GM23338 (cell line): ENCODE data around the gene S100A8. TPM values are rescaled to one million over a fixed set of nuclear protein-coding genes. Genes with fewer than 3 reads are reported as not detected.

Experiments used
- ATAC-seq: fragments of 200-7000 bp; cut with Tn5 transposase; 3 replicates; pipeline ENCODE4 v1.9.1; 2020
- DNase-seq: peaks from one replicate; pipeline ENCODE4 v3.0.0-alpha.2; 2015; ENCODE audit warnings: low spot score
- H2AFZ ChIP-seq: fragments of 200-600 bp; sonication (generic); 2 replicates; pipeline ENCODE4 v1.8.0; 2016; ENCODE audit warnings: antibody characterized with exemption, mild to moderate bottlenecking, moderate library complexity
- H3F3A ChIP-seq: fragments of 200-600 bp; sonication (generic); replicated peaks from 2 replicates; pipeline ENCODE4 v1.8.0; 2017; ENCODE audit warnings: antibody characterized with exemption, mixed run types, low read depth
- H3K27ac ChIP-seq: fragments of 200-600 bp; sonication (generic); 2 replicates; pipeline ENCODE4 v1.6.1; 2016; ENCODE audit warnings: low read depth
- H3K27me3 ChIP-seq: fragments of 200-600 bp; sonication (generic); 2 replicates; pipeline ENCODE4 v1.8.0; 2016; ENCODE audit warnings: mild to moderate bottlenecking, mixed run types, moderate library complexity; ENCODE audit not compliant: insufficient read depth
- H3K36me3 ChIP-seq: fragments of 200-600 bp; sonication (generic); 2 replicates; pipeline ENCODE4 v1.8.0; 2016; ENCODE audit warnings: mild to moderate bottlenecking; ENCODE audit not compliant: insufficient read depth
- H3K4me1 ChIP-seq: fragments of 200-600 bp; sonication (generic); 2 replicates; pipeline ENCODE4 v1.8.0; 2016; ENCODE audit warnings: mild to moderate bottlenecking, moderate library complexity; ENCODE audit not compliant: insufficient read depth
- H3K4me2 ChIP-seq: fragments of 200-600 bp; sonication (generic); 2 replicates; pipeline ENCODE4 v1.7.1; 2017; ENCODE audit warnings: mixed run types
- H3K4me3 ChIP-seq: fragments of 200-600 bp; sonication (generic); 2 replicates; pipeline ENCODE4 v1.6.1; 2016; ENCODE audit warnings: mixed run types
- H3K79me2 ChIP-seq: fragments of 200-600 bp; sonication (generic); replicated peaks from 2 replicates; pipeline ENCODE4 v1.8.0; 2017; ENCODE audit warnings: mild to moderate bottlenecking; ENCODE audit not compliant: insufficient read depth
- H3K9me2 ChIP-seq: fragments of 200-600 bp; sonication (generic); 2 replicates; pipeline ENCODE4 v1.8.0; 2017; ENCODE audit not compliant: insufficient read depth
- H4K20me1 ChIP-seq: fragments of 200-600 bp; sonication (generic); replicated peaks from 2 replicates; pipeline ENCODE4 v1.8.0; 2017; ENCODE audit warnings: mild to moderate bottlenecking; ENCODE audit not compliant: insufficient read depth
- H3K27ac Mint-ChIP-seq: 2 replicates; pipeline ENCODE4 v1.8.0; 2020; ENCODE audit warnings: inconsistent platforms, mild to moderate bottlenecking, moderate library complexity, mixed read lengths
- H3K27me3 Mint-ChIP-seq: 3 replicates; pipeline ENCODE4 v1.8.0; 2022; ENCODE audit warnings: low read depth, mild to moderate bottlenecking, moderate library complexity, mixed read lengths, inconsistent platforms; ENCODE audit not compliant: insufficient read depth, poor library complexity
- H3K36me3 Mint-ChIP-seq: 3 replicates; pipeline ENCODE4 v1.8.0; 2021; ENCODE audit warnings: low read depth, mild to moderate bottlenecking, inconsistent platforms, moderate library complexity, mixed read lengths
- H3K4me1 Mint-ChIP-seq: 3 replicates; pipeline ENCODE4 v1.8.0; 2020; ENCODE audit warnings: mild to moderate bottlenecking, inconsistent platforms, mixed read lengths
- H3K4me3 Mint-ChIP-seq: 3 replicates; pipeline ENCODE4 v1.8.0; 2021; ENCODE audit warnings: moderate library complexity, mild to moderate bottlenecking, inconsistent platforms, mixed read lengths
- H3K9me3 Mint-ChIP-seq: 3 replicates; pipeline ENCODE4 v1.8.0; 2020; ENCODE audit warnings: moderate library complexity, mild to moderate bottlenecking, inconsistent platforms, mixed read lengths
- CREB1 ChIP-seq: fragments of 250-450 bp; sonication (Bioruptor Pico); IDR thresholded peaks from 2 replicates; pipeline ENCODE4 v1.5.0; 2020; ENCODE audit warnings: low read depth, mild to moderate bottlenecking, moderate library complexity
- CTCF ChIP-seq, 2 experiments: fragments of 200-600 bp in 1 of 2; sonication (generic) in 1 of 2; conservative IDR thresholded peaks; 2 replicates each; pipeline versions ENCODE4 v1.5.1 to v1.6.1; 2016 to 2017; ENCODE audit warnings: antibody characterized with exemption in 2 of 2, low read depth in 2 of 2, mild to moderate bottlenecking in 2 of 2, moderate library complexity in 1 of 2
- EZH2 ChIP-seq: fragments of 200-600 bp; sonication (generic); IDR thresholded peaks from one replicate; pipeline ENCODE4 v1.8.0; 2017; ENCODE audit warnings: antibody characterized with exemption, mild to moderate bottlenecking, low read depth; ENCODE audit not compliant: unreplicated experiment
- EZH2phosphoT487 ChIP-seq: fragments of 200-600 bp; sonication (generic); IDR thresholded peaks from one replicate; pipeline ENCODE4 v1.8.1; 2018; ENCODE audit warnings: antibody characterized with exemption; ENCODE audit not compliant: unreplicated experiment
- JUNB ChIP-seq: IDR thresholded peaks from one replicate; pipeline ENCODE4 v1.6.1; 2016; ENCODE audit warnings: antibody characterized with exemption; ENCODE audit not compliant: unreplicated experiment
- POLR2AphosphoS5 ChIP-seq: IDR thresholded peaks from 2 replicates; pipeline ENCODE4 v1.6.1; 2016; ENCODE audit warnings: antibody characterized with exemption, low read depth
- REST ChIP-seq: IDR thresholded peaks from one replicate; pipeline ENCODE4 v1.6.1; 2018; ENCODE audit warnings: antibody characterized with exemption; ENCODE audit not compliant: unreplicated experiment
- STAT1 ChIP-seq: IDR thresholded peaks from one replicate; pipeline ENCODE4 v1.6.1; 2016; ENCODE audit warnings: antibody characterized with exemption; ENCODE audit not compliant: unreplicated experiment
- ZNF114 ChIP-seq: fragments of 250-450 bp; sonication (Bioruptor Pico); IDR thresholded peaks from 2 replicates; pipeline ENCODE4 v1.5.0; 2020; ENCODE audit warnings: mild to moderate bottlenecking, moderate library complexity
- polyA plus RNA-seq: library from polyadenylated mRNA; unstranded; fragments of >200 nt; fragmentation: Nextera tagmentation; extraction: Ambion mirVana; gene quantifications from 2 replicates; pipeline ENCODE4 v1.2.1, GENCODE V29; 2016
- total RNA-seq: library from RNA; depleted of rRNA; stranded (reverse); fragments of >200 nt; shearing (Covaris generic); gene quantifications from 2 replicates; pipeline ENCODE4 v1.2.3, GENCODE V29; 2014

S100A8 gene
- total and polyA plus RNA-seq, 2 experiments from 2014 or later = not detected

- Histone ChIP-seq H3K4me1 (no peaks in the 10 kb centered on the region), H3K27me3 (no peaks in the 10 kb centered on the region), H4K20me1 (no peaks in the 10 kb centered on the region), H3K9me2 (no peaks in the 10 kb centered on the region; the same call in 1 of the 2 replicates), H2AFZ (no peak overlapping the region), H3K4me2 (no peak overlapping the region), H3K4me3 (no peak overlapping the region), H3F3A (no peaks in the 10 kb centered on the region), H3K79me2 (no peaks in the 10 kb centered on the region), H3K36me3 (no peaks in the 10 kb centered on the region), H3K27ac (no peak overlapping the region)
- TF ChIP-seq CTCF (conservative IDR thresholded peaks at IDR 0.05; ENCODE audit: low read depth in 2 of 2) (no peak), CREB1 (CRISPR knock-in tag) (no peak), EZH2phosphoT487 (no peak), REST (no peak)
- H3K9me3 Mint-ChIP-seq = no peaks in the 10 kb centered on the region
- no peak overlapping the region for H3K27ac Mint-ChIP-seq
- no peak overlapping the region for H3K4me3 Mint-ChIP-seq
- H3K36me3 Mint-ChIP-seq = no peaks in the 10 kb centered on the region
- no peak for DNase-seq
- ATAC-seq = no peak
- H3K4me1 Mint-ChIP-seq = peaks cover 8% of the 10 kb centered on the region; the same call in 1 of the 3 replicates
- peaks cover 5% of the 10 kb centered on the region for H3K27me3 Mint-ChIP-seq
Observed at GRCh38 chr1:153360190-153360589, 30.7 kb downstream of the S100A8 start.

GRCh38 chr1:153359241-153359640 is 31.6 kb downstream of the S100A8 start:
- H3K27me3 Mint-ChIP-seq = peaks cover 5% of the 10 kb centered on the region
- H3K4me2 ChIP-seq = no peak overlapping the region
- no peaks in the 10 kb centered on the region for H3K36me3 Mint-ChIP-seq
- DNase-seq = no peak
- H3K27ac ChIP-seq = no peak overlapping the region
- no peak overlapping the region for H2AFZ ChIP-seq
- no peaks in the 10 kb centered on the region for H3K9me3 Mint-ChIP-seq
- no peak for ATAC-seq
- H4K20me1 ChIP-seq = no peaks in the 10 kb centered on the region
- no peaks in the 10 kb centered on the region for H3F3A ChIP-seq
- H3K4me1 ChIP-seq = no peaks in the 10 kb centered on the region
- H3K9me2 ChIP-seq = no peaks in the 10 kb centered on the region; the same call in 1 of the 2 replicates
- H3K79me2 ChIP-seq = no peaks in the 10 kb centered on the region
- H3K4me1 Mint-ChIP-seq = peaks cover 8% of the 10 kb centered on the region; the same call in 1 of the 3 replicates
- no peaks in the 10 kb centered on the region for H3K27me3 ChIP-seq
- H3K4me3 ChIP-seq = no peak overlapping the region
- no peak overlapping the region for H3K4me3 Mint-ChIP-seq
- no peaks in the 10 kb centered on the region for H3K36me3 ChIP-seq
- H3K27ac Mint-ChIP-seq = no peak overlapping the region
- no peak for TF ChIP-seq POLR2AphosphoS5
- no peak for TF ChIP-seq STAT1
- TF ChIP-seq CREB1 (CRISPR knock-in tag) = no peak
- TF ChIP-seq REST = no peak
- TF ChIP-seq EZH2 = no peak
- no peak for TF ChIP-seq EZH2phosphoT487
- no peak for TF ChIP-seq ZNF114 (CRISPR knock-in tag)
- no peak for TF ChIP-seq JUNB
